GM21528 (cell line): Measurements from ENCODE around the gene FOSL2.

Experiments used
- ATAC-seq: cut with Tn5 transposase; IDR thresholded peaks from one replicate; pipeline ENCODE4 v1.9.1; 2021; ENCODE audit warnings: mild to moderate bottlenecking, moderate library complexity; ENCODE audit not compliant: unreplicated experiment, low FRiP score

Gene FOSL2

DNA sequence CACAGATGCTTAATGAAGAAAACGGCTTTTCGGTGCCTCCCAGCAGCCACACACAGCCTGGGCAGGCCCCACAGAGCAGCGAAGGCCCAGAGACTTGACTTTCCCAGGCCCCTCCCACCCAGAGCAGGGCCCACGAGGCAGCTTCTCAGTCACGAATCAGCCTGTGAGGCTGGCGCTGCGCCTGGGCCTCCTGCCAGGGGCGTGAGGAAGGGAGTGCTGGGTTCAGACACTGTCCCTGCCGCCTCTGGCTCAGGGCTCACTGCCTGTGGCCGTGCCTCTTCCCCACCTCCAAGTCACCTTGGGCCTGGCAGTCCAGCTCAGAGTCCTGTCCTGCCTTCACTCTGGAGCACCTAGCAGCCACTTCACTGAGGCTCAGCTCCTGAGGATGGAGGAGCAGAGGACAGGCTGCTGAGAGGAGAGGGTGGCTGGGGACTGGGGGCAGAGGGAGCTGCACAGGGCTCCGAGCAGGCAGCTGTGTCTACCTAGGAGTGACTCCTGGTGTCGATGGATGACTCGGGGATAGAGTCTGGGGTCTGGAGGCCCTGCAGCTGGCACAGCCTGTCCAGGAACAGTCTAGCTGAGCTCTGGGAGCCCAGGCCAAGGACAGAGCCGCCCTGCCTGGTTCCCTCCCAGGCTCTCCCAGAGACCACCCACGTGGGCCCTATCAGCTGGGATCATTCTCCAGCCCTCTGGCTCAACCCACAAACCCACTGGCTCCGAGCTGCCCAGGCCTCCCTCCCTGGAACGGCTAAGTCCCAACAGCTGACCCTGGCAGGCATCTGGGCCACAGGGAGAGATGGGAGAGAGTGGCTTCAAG is 36.4 kb upstream of the FOSL2 start:
- no peak for ATAC-seq

DNA sequence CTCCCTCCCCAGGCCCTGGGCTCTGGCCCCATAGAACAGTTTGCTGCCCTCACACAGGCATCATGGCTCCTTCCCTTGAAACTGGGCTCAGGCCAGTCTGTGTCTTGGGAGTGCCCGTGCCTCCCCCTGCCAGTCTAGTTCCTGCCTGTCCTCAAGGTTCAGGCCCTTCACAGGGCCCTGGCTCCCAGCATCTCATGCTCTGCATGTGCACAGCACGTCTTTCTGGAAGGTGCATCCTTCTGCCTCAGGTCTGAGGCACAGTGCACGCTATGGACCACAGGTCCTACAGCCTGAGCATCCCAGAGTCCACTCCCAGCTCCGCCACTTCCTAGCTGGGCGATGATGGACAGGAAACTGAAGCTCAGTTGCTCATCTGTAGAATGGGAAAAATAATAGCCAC is 35.6 kb upstream of the FOSL2 start:
- ATAC-seq: no peak

DNA sequence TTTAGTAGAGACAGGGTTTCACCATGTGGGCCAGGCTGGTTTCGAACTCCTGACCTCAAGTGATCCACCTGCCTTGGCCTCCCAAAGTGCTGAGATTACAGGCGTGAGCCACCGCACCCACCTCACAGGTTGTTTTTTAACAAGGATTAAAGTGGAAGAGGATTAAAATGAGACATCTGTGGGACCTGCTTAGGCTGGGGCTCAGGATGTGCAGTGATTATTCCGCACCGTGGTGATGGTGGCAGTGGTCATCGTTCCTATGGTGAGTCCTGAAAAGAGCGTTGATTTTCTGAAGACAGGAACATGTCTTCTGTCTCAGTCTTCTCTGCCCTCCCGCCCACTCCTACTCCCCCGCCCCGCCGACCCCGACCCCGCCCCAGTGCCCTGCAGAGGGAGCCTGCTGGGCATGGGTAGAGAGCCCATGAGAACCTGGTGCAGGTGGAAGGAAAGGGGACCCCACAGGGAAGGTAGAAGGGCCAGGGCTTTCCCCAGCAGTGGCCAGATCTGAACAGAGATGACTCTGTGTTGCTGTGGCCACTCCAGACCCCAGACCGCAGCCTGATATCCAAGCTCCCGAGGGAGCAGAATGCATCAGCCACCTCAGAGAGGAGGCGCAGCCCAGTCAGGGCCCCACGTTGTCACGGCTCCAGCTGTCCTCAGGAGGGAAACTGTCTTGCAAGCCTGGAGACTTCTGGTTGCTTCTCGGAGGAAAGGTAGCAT is 34.5 kb upstream of the FOSL2 start:
- no peak for ATAC-seq

DNA sequence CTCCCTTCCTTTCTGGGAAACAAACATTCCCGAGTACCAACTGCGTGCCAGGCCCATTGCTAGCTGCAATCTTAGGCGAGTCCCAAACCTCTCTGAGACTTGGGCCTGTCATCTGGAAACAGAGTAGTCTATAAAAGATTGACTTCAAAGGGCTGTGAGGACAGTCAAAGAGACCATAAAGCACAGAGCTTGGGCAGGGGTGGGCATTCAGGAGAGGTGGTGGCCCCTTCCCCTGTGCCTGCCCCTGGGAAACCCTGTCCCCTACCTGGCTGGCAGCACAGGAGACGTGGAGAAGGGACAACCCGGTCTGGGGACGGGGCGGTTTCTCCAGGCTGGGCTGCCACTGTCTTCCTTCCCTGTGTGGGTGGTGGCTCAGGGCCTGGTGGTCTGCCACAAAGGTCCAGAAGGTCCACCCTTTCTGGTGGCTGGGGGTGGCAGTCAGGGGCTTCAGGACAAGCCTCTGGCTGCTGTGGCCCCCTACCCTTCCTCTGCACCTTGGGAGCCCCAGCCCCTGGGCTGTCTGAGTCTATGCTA is 33.9 kb upstream of the FOSL2 start:
- no peak for ATAC-seq

DNA sequence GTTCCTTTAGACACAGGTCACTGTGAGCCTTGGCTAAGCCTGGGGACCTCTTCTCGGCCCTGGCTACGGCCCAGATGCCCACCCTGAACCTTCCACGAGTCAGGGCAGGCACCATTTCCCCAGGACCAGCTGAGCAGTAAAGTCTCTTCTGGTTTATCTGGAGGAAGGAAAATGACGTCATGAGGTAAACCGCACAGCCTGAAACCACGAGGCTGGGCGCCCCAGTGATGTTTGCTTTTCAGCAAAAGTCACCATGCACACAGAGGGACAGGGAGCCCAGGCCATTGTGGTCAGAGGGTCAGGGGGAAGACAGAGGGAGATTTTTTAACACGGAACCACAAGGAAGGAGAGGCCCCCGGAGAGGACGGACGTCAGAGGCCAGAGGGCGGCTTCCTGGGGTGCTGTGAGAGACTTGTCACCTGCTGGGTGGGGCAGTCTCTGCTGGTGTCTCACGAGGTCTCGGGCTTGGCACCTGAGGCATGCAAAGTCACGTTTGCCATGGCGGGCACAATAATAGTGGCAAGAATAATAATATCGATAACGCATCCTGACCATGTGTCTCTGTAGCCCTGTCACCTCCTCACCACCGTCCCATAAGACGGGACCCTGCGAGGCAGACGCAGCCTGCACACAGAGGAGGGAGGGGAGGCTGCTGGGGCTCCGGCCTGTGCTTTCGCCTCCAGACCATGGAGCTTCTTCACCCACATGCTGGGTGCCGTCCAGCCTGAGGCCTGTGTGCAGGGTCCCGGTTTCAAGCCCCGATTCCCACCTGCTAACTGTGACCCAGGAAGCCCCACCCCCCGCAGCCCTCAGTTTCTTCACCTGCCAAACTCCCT is 33.2 kb upstream of the FOSL2 start:
- peak; percentile 79 for ATAC-seq

DNA sequence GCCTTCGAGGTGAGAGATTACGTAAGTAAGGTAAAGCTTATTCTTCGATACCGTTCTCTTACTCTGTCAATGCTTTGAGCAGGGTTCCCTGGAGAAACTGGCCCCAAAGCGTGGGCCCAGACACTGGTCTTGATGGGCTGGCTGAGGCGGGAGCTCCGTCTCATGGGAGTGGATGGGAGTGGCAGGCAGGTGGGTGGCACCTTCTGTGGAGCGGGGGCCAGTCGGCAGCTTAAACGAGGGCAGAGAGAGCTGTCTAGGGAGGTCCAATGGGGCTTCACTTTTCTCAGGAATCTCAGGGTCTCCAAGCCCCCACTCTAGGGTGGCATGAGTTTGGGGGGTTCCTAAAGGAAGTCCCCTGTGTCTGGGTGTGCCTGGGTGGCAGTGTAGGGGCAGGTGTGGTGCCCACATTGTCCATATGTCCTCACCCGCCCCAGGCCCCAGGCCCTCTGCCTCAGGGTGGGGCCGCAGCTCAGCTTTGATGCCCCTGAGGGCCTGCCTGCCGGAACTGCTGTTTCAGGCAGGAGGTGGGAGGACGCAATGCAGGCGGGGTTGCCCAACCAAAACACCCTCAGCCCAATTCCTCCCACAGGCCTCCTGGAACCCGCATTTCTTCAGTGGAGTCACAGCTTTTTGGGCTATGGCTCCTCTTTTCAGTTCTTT is 32.5 kb upstream of the FOSL2 start:
- no peak for ATAC-seq

DNA sequence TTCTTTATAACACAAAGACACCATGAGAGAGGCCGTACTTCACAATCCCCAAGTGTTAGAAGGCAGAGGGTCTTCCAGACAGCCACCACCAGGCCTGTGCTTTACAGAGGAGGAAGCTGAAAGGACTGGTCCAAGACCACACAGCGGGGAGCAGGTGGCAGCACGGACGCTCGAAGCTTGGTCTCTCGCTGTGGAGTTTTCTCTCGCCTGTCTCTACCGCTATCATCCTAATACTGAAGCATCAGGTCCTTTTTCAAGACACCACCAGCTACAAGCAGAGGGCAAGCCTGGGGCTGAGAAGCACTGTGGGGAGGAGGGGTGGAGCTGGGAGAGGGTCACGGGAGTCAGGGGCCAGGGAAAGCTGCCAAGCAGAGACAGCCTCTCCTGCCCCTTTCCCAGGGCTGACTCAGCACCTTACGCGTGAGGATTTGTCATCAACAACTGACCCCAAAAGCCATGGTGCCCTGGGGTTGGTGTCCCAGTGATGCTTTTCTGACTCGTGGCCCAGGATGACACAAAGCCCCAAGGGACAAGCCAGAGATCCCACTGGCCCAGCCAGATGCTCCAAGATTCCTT is 31.9 kb upstream of the FOSL2 start:
- ATAC-seq: no peak

DNA sequence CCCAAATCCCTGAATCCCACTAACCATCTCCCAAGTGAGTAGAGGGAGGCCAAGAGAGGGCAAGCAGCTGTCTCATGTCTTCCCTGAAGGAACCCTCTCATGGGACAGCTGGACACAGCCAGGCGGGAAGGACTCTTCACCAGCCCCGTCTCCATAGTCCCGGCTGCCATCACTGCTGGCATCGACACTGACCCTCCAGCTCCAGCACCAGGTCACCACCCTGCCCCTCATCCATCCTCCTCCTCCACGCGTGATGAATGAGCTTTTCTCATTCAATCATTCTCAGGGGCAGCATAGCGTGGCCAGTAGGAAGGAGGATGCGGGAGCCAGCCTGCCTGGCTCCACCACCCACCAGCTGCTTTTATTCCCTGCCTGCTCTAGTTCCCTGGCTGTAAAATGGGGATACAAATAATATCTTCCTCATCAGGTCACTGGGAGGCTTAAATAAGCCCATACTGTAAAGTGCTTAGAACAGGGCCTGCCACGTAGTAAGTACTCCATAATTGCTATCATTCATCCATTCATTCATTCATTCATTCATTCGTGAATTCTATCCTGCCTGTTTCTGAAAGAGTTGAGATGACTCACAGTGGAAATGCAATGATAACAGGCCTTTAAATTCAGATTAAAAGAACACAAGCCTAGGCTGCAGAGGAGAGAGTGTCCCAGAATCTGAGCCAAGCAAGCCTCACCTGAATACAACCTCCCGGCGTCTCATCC is 30.5 kb upstream of the FOSL2 start:
- ATAC-seq: no peak

DNA sequence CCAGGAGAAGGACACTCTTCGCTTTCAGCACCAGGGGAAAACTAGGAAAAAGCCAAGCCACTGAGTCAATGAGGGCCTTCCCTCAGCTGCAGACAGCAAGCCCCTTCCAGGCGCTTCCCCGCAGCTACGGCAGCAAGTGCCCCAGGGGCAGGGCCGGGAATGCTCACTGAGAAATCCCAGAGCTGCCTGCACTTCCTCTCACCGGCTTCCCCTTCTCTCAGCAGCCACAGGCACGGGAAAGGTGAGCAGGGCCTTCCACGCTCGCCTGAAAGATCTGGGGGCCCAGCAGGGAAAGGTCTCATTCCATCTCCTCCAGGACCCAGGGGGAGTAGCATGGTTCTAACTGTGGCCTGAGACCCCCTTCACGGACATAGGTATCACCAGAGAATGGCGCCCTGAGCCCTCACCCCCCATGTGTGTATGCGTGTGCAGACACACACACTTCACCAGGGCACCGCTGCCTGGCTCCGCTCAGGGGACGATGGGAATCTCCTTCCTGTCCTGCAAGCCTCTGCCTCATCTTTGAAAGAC is 29.6 kb upstream of the FOSL2 start:
- ATAC-seq: no peak

DNA sequence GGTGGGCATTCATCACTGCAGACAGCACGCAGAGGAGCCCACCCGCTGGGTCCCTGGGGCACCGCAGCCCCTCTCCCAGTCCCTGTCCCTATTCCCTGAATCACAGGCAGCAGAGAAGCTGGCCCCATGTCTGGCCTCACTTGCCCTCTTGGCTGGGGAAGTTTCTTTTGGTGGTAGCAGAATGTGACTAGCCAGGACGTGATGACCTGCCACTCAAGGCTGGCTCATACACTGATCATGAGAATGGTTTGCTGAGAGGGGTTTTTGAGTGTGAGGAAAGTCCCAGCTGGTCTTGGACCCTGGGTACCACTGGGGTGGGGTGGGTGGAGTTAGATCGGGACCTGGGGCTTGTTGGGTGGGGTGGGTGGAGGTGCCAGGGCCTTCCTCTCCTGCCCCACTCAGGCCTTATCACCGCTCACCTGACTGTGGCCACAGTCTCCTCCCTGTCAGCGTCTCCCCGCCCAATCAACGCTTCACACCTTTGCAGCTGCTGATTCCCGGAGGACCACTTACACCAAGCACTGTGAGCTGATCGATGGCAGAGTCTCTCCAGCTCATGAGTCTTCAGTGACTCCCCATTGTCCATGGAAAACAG is 28.9 kb upstream of the FOSL2 start:
- no peak for ATAC-seq

DNA sequence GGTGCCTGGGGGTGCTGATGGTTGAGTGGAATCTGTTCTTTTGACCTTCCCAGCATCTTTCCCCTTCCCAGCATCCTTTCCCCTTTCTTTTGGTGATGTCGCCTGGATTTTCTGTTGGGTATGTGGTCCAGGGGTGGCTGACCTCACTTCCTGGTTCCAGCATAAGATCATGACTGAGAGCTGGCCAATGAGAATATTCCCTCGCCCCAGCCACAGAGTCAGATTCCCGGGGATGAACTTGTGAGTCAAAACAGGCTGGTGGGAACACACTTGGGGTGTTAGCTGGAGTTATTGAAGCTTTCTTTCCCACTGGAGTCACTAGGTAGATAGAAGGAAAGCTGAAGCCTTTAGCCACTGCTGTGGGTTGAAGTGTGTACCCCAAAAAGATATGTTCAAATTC is 28.0 kb upstream of the FOSL2 start:
- ATAC-seq: no peak

DNA sequence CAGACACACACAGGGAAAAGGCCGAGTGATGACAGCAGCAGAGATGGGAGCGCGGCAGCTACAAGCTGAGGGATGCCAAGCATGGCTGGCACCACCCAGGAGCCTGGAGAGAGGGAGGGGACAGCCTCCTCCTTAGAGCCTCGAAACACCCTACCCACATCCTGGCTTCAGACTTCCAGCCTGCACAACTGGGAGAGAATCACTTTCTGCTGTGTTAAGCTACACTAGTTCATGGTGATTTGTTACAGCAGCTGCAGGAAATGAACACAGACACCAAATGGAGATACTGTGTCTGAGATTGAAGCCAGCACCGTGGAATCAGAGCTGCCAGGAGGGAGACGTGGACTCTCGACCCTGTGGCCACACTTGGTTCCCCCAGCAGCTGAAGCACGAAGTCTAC is 27.5 kb upstream of the FOSL2 start:
- ATAC-seq: no peak

DNA sequence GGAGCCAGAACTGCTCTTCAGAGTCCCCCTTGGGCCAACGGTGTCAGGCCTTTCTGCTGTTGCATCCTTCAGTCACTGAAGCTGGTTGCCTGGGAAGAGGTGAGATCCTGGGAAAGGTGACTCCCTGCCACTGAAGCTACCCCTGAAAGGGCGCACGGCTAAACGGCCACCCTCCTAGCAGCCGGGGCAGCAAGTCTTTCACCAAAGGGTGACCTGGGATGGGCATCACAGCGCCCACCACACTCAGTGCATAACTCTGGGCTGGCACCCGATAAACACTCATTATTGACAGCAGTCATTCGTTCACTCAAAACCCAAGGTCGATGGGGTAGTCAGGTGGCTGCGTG is 26.5 kb upstream of the FOSL2 start:
- no peak for ATAC-seq

DNA sequence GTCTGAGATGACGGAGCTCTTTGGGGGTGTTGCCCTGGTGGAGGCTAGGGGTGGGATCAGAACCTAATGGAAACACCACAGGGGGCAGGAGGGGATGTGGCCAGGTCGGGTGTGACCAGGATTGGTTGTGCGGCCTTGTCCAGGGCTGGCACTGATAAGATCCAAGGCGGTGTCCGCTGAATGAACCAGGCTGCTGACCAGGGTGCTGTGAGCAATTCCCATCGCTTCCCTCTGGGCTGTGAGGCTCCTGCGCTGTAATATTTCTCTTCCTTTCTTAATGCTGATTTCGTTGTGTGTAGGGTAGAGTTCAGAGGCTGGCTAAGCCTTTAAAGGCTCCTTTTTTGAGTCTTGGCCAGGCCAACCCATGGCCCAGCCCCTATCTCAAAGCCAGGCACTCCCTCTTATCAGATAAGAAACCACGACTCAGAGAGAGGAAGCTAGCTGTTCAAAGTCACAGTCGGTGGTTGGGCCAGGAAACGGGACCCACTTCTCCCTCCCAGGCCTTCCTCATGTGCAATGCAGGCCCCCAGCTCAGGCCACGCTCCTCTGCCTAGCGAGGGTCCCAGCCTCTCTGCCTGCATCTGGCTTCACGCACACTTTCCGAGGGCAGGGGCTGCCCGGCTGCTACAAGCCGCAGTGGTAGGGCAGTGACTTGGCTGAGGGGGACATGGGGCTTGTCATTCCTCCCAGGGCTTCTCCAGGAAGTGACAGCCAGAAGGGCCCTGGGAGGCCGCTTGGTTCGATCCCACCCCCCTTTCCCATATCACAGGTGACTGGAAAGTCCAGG is 26.0 kb upstream of the FOSL2 start:
- no peak for ATAC-seq

DNA sequence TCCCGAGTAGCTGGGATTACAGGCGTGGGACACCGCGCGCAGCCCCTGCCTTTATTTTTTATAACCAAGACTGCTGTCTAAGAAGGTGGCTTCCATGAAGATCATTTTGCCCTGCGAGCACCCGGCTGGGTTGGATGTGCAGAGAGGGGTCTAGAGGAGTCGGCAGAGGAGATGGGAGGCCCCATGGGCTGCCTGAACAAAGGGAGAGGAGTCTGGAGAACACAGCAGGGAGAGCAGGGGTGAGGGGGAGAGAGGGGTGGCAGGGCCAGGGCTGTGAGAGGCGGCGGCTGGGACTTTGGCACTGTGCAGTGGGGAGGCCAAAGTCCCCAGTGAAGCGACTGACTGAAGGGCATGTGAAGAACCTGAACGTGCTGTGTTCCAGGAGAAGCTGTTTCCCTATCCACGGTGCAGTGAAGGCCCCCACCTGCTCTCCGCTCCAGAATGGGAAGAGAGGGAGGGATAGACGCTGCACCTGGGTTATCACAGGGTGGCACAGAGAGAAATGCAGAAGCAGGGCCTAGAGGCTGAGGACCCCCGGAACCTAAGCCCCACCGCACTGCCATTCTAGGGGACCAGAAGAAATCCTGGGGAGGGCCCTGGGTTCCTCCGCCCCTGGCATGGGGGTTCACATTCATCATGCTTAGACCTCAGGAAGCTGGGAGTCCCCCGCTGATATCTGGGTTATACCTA is 24.8 kb upstream of the FOSL2 start:
- no peak for ATAC-seq

DNA sequence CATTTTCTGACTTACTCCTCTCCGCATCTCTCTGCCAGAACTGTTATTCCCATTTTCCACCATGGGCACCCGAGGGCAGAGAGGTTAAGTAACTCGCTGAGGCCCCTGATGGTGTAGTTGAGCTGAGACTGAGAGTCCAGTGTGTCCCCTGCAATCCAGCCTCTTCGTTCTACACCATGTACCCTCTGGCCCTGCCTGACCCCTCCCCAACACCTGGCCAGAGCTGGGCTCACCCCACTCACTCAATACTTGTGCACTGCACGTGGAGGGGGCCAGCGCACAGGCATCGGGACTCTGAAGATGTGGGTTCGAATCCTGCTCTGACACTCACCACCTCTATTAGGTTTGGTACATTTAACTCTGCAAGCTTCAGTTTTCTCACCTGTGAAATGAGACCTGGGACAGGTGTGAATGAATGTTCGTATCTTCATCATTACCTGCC is 24.3 kb upstream of the FOSL2 start:
- no peak for ATAC-seq

DNA sequence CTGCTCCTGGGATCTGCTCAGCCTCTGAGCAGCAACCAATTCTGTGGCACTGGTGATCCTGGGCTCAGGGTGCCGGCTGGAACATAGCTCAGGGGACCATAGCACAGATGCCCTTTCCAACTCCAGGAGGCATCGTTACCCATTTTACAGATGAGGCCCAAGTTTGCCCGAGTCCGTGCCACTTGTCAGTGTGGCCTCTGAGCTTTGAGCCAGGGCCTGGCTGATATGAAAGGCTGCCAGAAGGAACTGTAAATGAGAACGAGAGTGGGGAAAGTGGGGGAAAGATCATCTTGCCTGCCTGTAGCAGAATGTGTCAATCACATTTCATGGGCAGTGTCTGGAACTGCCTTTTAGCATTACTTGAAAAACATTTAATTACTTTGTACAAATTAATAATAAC is 23.3 kb upstream of the FOSL2 start:
- no peak for ATAC-seq

DNA sequence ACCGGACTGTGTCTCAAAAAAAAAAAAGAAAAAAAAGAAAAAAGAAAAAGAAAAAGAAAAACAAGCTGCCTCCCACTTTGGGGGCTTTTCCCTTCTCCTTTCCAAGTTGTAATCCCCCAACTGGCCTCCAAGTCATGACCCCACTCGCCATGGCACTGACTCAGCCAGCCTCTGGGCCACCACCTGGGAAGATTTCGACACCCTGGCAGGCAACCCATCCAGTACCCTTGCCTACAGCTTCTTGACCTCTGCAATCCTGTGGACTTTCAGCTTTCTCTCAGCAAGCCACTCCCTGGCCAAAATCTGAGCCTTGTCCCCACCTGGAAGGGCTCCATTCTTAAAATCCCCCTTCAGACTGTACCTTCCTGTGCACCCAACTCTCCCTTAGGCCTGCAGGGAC is 22.3 kb upstream of the FOSL2 start:
- ATAC-seq: no peak
